Daoy (cell line): ENCODE measurements around the gene SASH3. TPM values are rescaled to one million over a fixed set of nuclear protein-coding genes. Genes with fewer than 3 reads are reported as not detected.

ENCODE experiments used
- DNase-seq: peaks from one replicate; pipeline ENCODE4 v3.0.0-alpha.2; 2015; ENCODE audit warnings: low read depth
- total RNA-seq: library from RNA; depleted of rRNA; stranded (reverse); fragments of >200 nt; shearing (Covaris generic); gene quantifications from 2 replicates; pipeline ENCODE4 v1.2.3, GENCODE V29; 2014

Gene SASH3
- total RNA-seq, 1 experiment from 2014 or later, result not detected

- DNase-seq, result no peak
These were observed 3.6 kb downstream of the SASH3 start for GRCh38 chrX:129783291-129783713.

- no peak for DNase-seq
These were observed 4.6 kb downstream of the SASH3 start for GRCh38 chrX:129784371-129784770.

- no peak for DNase-seq
These were observed 5.6 kb downstream of the SASH3 start for GRCh38 chrX:129785160-129785947.

GRCh38 chrX:129786210-129786651, 6.5 kb downstream of the SASH3 start:
- no peak for DNase-seq

- DNase-seq, result no peak
These were observed 7.7 kb downstream of the SASH3 start for GRCh38 chrX:129787336-129788055.

GRCh38 chrX:129788527-129788926, 8.8 kb downstream of the SASH3 start:
- DNase-seq, result no peak

GRCh38 chrX:129790146-129790545, 10.4 kb downstream of the SASH3 start:
- DNase-seq, result no peak

- DNase-seq, result no peak
These were observed 11.1 kb downstream of the SASH3 start for GRCh38 chrX:129790808-129791207.

- DNase-seq, result no peak
These were observed 11.6 kb downstream of the SASH3 start for GRCh38 chrX:129791336-129791735.

- DNase-seq, result no peak
These were observed 12.3 kb downstream of the SASH3 start for GRCh38 chrX:129791961-129792570.

- no peak for DNase-seq
These were observed 13.0 kb downstream of the SASH3 start for GRCh38 chrX:129792586-129793291.

GRCh38 chrX:129793604-129794191, 13.9 kb downstream of the SASH3 start:
- no peak for DNase-seq

- DNase-seq, result no peak
These were observed 15.8 kb downstream of the SASH3 start for GRCh38 chrX:129795584-129795983.

- no peak for DNase-seq
These were observed 17.6 kb downstream of the SASH3 start for GRCh38 chrX:129797251-129797906.

GRCh38 chrX:129798456-129798855, 18.7 kb downstream of the SASH3 start:
- DNase-seq, result no peak

- no peak for DNase-seq
These were observed 19.1 kb downstream of the SASH3 start for GRCh38 chrX:129798888-129799287.

- DNase-seq, result no peak
These were observed 20.4 kb downstream of the SASH3 start for GRCh38 chrX:129800186-129800585.

- DNase-seq, result no peak
These were observed 23.1 kb downstream of the SASH3 start for GRCh38 chrX:129802863-129803262.

- DNase-seq, result no peak
These were observed 25.1 kb downstream of the SASH3 start for GRCh38 chrX:129804806-129805205.

- no peak for DNase-seq
These were observed 28.5 kb downstream of the SASH3 start for GRCh38 chrX:129808158-129808828.
